KBM-7 (cell line): ENCODE measurements around the gene CAPZB.

Source experiments
- DNase-seq: peaks from one replicate; pipeline ENCODE4 v3.0.0-alpha.2; 2015
- in situ Hi-C: fragments of 300-500 bp; cut with MboI; formaldehyde crosslinking; loops from 2 replicates; pipeline ENCODE4 v1.14.3; 2020; ENCODE audit warnings: low sequenced_read_pairs, low pct_unique_long_range_greater_than_20kb, mixed read lengths

CAPZB gene

GRCh38 chr1:19419691-19420090, 65.6 kb downstream of the CAPZB start:
- DNase-seq = no peak
- in situ Hi-C loops = no loop called here

- in situ Hi-C loops = no loop called here
- no peak for DNase-seq
Observed at GRCh38 chr1:19418503-19418971, 66.8 kb downstream of the CAPZB start.

DNA sequence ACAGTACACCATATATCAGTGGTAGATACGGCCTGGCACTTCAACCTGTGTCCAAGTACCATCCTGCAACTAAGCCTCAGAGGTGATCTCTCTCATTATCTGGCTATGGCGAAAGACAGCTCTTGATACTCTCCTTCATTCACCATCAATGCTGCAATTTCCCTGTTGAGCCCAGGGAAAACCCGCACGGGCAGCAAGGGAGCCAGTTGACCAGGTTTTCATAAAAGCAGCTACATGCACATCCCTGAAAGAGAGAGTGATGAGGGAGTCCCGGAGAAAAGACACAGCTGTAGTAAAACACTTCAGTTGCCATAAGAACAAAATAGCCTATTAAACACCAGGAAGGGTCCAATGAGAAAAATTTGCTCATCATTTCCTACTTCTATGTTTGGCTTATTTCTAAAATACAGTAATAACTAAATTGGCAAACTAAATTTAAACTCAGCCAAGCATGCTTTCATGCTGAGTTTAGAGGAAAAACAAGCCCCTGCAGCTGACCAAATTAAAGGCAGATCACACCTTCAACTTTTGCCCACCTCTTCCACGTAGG, 68.3 kb downstream of the CAPZB start:
- in situ Hi-C loops = no loop called here
- no peak for DNase-seq

- in situ Hi-C loops = no loop called here
Observed at GRCh38 chr1:19416145-19416544, 69.2 kb downstream of the CAPZB start.

GRCh38 chr1:19414515-19415121, 70.7 kb downstream of the CAPZB start:
- in situ Hi-C loops = no loop called here
- no peak for DNase-seq

More at GRCh38 chr1:19416145-19416544, 69.2 kb downstream of the CAPZB start:
- no peak for DNase-seq

- in situ Hi-C loops = no loop called here
- DNase-seq = no peak
Observed at GRCh38 chr1:19413999-19414398, 71.3 kb downstream of the CAPZB start.

DNA sequence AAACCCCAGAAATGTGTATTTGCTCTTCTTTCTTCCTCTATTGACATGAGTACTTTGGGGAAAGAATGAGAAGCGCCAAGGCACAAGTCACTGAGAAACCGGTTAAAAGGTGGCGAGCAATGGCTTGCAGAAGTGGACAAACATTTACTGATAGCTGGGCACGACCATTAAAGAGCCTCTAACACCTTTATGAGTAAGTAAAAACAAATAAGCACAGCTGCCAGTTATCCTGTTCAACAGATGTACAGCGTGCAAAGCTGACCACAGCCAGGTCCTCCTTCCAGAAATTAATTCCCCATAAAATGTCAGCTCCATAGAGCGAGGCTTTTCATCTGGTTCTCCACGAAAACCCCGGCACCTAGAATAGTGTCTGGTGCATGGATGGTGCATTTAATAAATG, 72.7 kb downstream of the CAPZB start:
- DNase-seq = no peak
- in situ Hi-C loops = no loop called here

- in situ Hi-C loops = no loop called here
- DNase-seq = no peak
Observed at GRCh38 chr1:19411612-19412011, 73.7 kb downstream of the CAPZB start.

DNA sequence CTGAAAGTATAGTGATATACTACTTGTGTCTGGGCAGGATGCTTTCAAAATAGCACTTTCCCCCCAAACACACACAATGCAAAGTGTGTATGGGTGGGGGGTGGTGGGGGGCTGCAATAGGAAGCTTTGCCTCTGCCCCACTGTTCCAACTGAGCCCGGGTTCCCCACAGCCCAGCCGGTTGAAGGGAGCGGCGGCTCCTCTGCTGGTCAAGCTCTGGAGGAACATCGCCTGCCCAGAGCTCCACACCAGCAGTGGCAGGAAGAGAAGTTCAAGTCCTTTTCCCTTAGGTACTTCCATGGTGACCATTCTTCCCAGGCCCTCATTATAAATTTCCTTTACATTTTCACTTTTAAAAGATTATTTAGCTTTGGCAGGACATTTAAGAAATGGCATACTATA, 74.9 kb downstream of the CAPZB start:
- no peak for DNase-seq
- in situ Hi-C loops = no loop called here

- in situ Hi-C loops = no loop called here
- no peak for DNase-seq
Observed at GRCh38 chr1:19409477-19410341, 75.6 kb downstream of the CAPZB start.

DNA sequence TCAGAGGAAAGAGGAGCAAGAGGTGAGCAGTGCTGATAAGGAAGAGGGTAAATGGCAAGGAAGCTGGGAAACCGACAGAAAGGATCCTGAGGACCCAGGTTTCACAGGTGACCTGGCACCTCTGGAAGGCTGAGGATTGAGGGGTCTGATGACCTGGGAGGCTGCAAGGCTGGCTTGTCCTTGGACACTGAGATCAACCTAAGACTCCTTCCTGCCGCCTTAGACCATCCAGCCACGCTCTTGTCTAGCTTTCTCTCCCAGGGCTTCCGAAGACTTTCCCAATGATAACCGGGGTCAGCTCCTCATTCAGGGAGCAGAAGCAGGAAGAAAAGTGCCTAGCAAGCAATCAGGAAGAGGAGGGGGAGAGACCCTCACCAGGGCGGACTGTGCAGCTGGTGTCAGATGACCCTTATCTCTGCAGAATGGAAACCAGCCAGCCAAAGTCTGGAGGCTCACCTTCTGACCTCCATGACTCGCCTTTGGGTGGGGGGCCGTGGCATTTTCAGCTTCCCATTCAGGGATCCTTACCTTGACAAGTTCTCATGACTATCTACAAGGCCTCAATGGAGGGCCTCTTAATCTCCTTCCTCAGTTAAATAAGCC, 77.7 kb downstream of the CAPZB start:
- no peak for DNase-seq
- in situ Hi-C loops = no loop called here

GRCh38 chr1:19406680-19407079, 78.7 kb downstream of the CAPZB start:
- DNase-seq = no peak
- in situ Hi-C loops = no loop called here

DNA sequence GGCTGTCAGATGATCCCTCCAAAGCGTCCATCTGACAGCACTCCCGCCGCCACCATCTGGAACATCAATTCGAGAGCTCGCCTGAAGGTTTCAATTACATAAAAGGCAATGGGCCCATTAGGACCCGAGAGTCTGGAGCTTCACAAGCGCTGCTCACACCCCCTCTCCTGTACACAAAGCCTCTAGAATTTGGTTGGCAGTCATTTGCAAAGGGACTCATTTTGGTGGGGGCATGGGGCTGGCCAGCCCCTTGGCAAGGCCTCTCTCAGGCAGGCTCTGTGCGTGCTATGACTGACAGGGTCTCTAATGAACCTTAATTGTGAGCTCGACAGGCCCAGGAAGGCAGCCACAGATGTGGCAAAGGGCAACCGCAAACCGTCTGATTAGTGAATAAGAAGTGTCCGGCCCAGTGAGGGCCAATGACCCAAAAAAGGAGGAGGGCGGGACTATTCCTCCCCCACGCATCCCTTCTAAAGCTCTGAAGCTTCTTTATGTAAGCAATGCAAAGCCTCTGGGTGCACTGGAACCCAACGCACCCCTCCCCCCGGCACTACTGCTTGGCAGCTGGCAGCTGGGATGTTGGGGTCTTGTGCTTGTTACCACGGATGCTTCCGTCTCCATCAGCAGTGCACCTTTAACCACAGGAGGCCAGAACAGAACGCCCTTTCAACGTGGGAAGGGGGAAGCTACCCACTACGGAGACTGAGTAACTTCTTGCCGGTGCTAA, 79.4 kb downstream of the CAPZB start:
- in situ Hi-C loops = no loop called here
- no peak for DNase-seq

DNA sequence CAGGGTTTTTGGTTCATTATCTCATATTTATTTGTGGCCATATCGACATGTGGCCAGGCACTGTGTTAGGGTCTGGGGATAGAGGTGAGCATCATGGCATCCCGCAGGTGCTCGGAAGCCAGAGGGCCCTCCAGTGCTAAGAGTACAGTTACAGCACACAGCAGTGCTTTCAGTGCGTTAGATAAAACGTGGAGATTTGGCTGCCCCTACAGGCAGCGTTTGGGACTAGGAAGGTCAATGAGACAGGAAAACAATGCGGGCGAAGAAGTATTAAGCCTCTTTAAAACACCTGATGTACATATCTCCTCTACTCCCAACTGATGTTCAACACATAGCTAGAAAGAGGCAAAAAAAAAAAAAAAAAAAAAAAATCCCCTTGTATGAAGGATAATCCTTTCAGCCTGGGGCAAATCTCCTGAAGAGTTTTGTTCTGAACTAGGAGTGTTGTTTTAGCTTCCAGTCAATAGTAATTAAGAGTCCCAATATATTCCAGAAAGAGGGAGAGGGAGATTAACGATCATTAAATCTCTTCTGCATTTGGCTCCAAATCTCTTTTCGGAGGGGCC, 80.1 kb downstream of the CAPZB start:
- in situ Hi-C loops = no loop called here
- DNase-seq = no peak

- in situ Hi-C loops = no loop called here
- DNase-seq = no peak
Observed at GRCh38 chr1:19404748-19405147, 80.6 kb downstream of the CAPZB start.

DNA sequence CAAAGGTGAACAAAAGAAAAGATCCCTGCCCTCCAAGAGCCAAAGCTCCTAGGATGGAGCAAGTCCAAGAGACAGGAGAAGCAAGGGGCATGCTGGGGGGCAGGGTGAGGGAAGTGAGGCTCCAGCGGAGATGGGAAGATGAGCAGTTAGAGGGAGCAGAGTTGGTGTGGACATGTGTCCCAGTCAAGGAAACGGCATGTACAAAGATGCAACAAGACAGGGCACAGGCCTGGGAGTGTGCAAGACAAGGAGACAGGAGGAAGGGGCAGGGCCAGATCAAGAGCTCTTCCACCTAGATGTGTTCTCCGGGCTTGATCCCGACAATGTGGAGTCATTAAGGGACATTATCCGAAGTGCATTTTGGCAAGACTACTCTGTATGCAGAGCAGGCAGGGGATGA, 82.1 kb downstream of the CAPZB start:
- no peak for DNase-seq
- in situ Hi-C loops = no loop called here

DNA sequence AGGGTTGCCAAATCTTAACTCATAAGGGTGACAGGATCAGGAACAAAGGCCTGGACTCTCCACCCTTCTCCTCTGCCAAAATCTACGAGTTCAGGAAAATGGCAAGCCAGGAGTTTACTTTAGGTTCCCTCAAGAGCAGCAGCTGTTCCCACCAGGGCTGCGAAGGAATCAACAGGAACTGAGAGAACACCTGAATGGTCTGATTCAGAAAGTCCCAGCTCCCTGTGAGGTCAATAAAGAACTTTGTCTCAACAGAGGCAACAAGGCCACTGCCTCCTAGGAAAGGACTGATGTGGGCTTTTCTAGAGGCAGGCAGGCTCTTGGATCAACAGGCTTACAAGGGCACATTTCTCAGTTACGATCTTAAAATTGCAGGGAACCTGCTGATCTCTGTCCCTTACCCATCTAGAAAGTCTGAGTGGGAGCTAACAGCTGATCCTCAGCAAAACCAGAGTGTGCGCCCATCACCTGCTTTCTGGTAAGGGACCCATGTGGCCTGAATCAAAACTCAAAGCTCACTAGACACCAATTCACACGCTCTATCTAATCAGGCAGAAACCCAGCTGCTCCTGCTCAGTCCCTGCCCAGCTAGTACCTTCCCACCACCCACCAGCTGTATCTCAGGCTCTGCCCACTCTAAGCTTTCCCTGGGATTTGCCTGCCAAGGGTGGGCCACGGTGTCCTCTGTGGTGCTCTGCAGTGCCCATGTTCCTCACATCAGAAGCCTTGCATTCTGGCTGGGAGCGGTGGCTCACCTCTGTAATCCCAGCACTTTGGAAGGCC, 83.1 kb downstream of the CAPZB start:
- in situ Hi-C loops = no loop called here
- no peak for DNase-seq

GRCh38 chr1:19401535-19401889, 83.8 kb downstream of the CAPZB start:
- DNase-seq = no peak
- in situ Hi-C loops = no loop called here
